Astrocyte of the hippocampus (primary cell): ENCODE data around the gene IPPK.

Source experiments
- DNase-seq: peaks from one replicate; pipeline ENCODE4 v3.0.0; 2011; ENCODE audit warnings: low read depth, low spot score

IPPK gene, protein sequence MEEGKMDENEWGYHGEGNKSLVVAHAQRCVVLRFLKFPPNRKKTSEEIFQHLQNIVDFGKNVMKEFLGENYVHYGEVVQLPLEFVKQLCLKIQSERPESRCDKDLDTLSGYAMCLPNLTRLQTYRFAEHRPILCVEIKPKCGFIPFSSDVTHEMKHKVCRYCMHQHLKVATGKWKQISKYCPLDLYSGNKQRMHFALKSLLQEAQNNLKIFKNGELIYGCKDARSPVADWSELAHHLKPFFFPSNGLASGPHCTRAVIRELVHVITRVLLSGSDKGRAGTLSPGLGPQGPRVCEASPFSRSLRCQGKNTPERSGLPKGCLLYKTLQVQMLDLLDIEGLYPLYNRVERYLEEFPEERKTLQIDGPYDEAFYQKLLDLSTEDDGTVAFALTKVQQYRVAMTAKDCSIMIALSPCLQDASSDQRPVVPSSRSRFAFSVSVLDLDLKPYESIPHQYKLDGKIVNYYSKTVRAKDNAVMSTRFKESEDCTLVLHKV

DNA sequence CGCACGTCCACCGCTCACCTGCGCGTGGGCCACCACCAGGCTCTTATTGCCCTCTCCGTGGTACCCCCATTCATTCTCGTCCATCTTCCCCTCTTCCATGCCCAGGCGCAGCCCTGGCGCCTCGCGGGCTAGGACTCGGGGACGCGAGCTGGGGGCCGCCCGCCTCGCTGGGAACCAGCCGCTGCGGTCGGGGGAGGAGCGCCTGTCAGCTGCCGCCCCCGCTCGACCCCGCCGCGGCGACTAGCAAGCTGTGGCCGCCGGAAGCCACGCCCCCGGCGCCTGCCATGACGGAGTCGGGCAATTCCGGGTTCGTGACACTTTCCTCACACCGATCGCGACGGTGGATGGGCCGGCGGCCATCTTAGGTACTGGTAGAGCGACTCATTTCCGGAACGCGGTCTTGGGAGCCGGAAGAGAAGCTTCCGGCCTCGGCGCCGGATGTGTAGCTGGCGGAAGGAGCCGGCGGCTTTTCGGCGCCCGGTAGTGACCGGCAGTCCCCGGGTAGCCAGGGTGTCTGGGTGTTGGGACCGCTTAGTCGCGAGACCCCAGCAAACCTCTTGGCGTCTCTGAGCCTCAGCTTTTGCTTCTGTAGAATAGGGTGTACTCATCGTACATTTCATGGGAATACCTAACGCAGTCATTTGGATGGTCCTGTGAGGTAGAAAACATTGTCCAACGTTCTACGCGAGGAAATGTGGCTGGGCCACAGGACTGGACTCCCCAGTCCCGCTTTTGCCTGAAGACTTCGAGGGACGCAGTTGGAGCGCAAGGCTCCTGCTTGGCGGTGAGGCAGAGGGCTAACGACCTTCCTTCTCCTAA, at the start of gene IPPK:
Gene IPPK (minus strand): TSS at position 242 of the 819 bp plus-strand sequence. CDS start 143 bp downstream, at position 99.
- peak; percentile 100 for DNase-seq

DNA sequence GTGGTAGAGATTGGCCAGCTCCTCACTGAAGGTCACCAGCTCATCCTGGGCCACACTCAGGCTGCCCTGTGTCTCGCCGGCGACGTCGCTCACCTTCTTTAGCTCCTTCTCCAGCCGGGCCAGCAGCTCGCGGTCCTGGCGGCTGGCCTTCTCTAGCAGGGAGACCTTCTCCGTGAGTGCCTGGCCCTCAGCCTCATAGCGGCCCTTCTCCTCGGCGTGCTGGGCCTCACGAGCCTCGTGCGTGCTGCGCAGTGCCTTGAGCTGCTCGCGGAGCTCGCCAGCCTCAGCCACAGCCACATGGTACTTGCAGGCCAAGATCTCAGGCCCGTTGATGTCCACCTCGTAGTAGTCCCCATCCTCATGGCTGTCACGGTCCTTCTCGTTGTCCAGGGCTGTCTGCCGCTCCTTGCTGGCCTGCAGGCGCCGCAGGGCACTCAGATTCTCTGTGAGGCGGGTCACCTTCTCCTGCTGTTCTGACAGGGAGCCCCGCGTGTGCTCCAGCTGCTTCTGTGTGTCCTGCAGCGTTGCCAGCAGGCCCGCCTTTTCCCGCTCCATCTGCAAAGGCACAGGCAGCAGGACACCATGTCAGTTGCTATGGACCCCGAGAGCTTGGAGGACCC, 49.2 kb upstream of the IPPK start:
- DNase-seq, result no peak

DNA sequence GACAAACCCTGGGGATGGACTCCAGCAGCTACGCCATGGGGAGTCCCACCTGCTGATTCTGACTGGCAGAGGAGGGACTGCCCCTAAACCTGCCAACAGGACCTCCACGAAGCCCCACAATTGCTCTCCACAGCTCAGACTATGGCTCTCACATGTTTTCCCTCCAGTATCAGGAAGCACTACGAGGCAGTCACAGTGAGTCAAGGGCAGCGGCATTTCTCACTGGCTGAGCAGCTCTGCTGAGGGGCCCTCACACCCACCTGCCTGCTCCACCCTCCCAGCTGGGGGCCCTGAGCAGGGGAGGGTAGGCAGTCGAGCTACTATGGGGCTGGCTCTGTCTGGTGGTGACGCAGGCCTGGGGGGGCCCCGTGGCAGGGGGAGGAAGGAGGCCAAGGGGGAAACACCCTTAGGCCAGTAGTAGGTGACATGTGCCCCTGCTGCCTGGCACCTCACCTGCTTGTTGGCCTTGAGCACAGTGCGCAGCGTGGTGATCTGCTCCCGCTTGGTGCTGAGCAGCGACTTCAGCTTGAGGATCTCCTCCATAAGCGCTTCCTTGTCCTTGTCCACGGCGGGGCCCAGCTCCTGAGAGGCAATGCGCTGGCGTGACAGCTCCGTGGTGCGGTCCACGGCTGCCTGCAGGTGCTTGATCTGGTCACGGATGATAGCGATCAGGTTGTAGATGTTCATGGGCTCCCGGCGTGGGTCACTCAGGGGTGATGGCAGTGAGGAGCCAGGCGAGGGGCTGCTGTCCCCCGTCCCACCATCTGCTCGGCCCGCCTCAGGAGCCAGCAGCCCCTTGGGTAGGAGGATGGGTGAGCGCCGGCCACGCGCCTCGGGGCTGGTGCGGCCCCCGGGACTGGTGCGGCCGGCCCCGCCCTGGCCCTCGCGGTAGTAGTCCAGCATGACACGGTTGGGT, 48.4 kb upstream of the IPPK start:
- DNase-seq, result no peak

DNA sequence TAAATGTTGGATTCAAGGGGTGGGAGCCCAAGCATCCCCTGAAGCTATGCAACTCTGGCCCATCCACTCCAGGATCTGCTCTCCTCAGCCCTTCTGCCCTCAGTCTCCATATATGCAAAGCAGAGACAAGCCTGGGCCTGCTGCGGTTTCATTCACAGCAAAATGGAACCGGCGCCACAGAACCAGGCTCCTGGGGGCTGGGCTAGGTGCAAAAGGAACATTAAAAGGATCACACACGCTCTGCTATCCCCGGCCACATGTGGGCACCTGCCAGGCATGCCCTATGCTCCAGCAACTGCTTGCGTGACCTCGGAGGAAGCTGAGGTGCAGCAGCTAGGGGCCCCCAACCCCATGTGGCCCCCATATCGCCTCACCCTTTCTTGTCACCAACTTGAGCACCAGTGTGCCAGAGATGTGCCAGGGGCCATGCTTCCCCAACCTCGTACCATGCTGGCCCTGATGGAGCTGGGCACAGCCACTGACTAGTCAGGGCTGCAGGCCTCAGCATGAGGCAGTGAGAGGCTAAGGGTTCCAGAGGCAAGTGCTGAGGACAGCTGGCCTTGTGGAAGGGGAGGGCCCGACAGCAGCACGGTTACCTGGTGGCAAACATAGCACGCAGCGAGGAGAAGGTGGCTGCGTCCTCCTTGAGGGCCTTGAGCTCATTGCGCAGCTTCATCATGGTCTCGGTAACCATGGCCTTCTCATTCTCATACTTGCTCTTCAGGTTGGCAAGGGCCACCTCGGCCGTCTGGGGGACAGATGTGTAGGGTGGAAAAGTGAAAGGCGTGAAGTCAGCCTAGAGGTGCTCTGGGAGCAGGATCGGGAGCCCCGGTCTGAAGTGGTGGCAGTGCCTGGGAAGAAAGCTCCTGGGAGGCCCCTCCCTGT, 47.5 kb upstream of the IPPK start:
- DNase-seq, result no peak

DNA sequence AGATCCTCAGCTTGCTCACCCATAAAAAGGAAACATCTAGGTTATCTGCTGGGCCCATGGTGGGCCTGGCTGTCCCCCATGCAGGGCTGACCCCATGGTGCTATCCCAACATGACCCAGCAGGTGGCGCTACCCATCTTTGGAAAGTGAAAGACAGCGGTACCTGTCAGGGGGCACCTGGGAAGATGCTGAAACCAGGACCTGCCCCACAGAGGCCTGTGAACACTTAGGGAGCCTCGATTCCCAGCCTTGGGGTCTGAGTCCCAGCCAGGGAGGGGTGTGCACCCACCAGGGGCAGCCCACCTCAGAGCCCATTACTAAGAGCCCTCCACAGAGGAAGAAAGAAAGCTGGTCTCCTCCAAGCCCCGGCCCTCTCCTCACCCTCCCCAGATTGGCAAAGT, 46.6 kb upstream of the IPPK start:
- DNase-seq, result peak; percentile 70

DNA sequence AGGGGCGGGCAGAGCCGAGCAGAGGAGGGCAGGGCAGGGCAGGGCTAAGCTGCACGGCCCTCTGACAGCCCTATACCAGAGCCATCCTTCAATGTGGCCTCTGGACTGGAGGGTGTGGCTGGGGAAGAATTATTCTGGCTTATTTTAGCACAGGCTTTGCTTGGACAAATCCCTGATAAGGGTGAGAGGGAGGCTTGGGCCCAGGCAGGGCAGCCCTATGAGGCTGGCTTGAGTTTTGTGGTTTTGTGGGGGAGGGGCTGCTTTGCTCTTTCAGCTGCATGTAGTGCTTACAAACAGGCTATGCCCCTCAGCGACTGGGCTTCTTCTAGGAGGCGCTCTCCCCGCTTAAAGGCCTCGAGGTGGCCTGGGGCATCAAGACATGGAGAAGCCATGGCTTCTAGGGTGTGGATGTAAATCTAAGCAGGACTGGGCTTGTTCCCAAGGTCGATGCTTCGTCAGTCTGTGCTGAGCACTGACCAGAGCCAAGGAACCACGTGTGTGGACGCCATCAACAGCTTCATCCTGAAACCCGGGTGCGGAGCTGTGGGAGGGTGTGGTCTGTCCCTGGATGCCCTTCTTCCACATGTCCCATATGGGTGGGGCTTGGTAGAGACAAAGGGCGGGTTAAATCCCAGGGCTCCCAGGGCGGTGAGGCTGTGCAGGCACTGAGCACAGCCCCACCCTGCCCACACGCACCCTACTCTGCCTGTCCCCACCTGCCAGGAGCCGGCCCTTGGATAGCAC, 45.7 kb upstream of the IPPK start:
- DNase-seq, result peak; percentile 51

DNA sequence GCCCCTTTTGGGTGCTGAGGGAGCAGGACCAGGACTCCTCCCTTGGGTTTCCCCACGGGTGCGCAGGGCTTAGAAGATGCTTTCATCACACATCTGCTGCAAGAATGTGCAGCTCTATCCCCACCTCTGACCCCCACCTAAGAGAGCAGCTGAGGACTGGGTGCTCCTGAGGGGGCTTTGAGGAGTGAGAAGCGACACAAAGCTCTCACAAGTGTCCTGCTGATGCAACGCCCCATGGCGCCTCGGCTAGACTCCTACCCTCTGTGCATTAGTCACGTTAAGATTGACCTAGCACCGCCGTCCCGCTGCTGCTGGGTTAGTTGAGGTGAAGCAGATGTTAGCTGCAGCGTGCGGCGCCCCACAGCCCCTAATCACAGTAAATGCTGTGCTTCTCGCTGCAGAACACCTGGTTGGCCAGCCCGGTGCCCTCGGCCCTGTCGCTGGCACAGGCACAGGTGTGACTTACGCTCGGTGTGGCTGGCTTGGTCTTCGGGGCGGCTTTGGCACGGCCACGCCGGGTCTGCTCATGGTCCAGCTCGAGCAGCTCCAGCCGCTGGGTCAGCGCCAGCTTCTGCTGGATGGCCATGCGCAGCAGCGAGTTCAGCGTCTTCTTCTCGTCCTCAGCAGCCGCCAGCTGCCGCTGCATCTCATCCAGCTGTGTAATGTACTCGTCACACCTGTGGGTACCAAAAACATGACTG, 45.0 kb upstream of the IPPK start:
- no peak for DNase-seq

DNA sequence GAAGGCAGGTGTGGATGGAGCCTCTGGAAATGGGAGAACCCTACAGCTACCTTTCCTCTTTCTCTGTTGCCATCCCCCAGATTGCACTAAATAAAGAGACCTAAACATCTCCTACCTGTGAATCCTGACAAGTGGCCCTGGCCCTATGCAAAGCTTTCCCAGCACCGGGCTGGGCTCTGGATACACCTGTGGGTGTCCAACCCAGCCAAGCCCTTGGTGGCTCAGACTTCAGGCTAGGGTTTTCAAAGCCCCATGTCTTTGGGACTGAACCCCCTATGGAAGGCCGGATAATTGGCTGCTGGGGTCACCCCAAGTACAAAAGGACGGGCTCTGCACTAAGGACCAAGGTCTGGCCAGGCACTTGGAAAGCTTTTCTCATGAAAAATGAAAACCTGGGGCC, 44.1 kb upstream of the IPPK start:
- no peak for DNase-seq

DNA sequence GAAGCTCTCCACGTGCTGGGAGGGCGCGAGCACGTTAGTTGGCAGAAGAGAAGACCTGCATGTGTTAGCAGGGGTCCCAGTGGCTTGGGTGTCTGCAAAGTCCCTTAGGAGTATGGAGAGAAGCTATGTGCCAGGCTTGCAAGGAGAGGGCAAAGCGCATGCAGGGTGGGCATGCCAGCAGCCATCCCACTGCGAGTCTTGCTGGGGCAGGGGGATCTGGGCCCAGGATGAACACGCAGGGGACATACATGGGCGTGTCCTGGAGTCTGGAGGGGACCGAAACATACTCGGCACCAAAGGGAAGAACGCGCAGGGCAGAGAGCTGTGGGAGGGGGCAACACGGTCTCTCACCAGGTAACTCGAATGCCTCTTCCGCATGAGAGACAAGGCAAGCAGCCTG, 43.6 kb upstream of the IPPK start:
- DNase-seq, result no peak

DNA sequence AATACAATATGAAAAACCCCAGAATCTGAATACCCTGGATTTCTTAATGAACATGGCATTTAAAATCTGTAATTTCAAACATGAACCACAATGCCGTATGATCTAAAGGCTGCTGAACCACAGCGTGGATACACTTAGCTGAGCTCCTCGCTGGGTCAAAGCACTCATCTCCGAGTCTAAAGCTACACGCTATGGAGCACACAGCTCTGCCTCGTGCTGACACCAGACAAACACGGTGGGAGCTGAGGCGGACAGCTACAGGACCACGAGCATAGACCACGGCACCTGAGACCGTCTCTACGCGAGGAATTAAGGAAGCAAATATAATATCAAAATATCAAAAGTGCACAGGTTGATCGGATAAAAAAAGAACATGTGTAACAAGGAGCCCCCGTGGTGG, 42.8 kb upstream of the IPPK start:
- DNase-seq, result no peak

DNA sequence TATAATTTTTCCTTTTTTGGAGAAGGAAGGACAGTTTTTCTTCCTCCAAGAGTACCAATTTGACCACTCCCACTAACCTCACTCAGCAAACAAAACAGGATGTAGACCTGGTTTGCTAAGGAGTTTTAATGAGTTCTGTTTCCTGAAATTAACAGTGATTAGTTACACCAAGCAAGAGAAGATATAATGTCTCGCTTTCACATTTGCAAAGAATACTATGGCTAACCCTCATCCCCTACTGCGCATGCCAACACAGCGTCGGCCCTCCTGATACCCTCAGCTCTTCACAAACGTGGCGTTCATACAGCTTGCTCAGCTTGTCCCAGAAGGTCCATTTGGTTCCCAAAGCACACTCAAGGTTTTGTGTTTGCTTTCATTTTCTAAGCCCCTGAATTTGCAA, 41.9 kb upstream of the IPPK start:
- no peak for DNase-seq

DNA sequence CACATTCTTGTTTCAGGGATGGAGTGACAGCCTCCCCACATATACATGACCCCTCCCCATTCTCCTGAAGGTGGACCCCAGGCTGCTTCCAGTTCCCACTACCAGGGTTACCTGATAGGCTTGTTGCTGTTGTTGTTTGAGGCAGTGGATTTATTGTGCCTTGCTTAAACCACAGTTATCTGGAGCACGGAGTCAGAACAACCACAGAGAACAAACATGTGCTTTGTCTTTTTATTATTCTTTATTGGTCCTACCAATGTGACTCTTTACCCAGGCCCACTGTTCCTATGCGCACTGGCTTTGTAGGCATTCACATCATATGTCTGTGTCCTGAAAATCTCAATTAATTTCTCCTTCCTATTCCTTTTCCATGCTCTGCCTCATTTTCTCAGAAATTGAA, 41.2 kb upstream of the IPPK start:
- peak; percentile 69 for DNase-seq

DNA sequence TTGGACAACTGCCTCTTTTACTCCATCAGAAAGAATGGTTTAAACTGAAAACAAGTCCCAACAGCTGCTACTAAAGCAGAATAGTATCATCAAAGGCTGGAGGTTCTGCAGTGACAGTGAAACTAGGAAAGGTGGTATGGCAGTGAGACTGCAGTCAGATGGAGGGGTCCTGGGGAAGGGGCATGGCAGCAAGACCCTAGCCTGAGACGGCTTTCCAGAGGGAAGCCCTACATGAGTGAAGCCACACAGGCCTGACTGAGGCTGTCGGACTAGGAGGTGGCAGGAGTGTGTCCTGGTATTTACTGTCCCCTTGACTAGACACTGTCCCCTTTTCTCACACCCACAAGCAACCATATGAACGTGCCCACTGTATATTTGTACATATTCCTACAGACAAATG, 40.4 kb upstream of the IPPK start:
- no peak for DNase-seq

DNA sequence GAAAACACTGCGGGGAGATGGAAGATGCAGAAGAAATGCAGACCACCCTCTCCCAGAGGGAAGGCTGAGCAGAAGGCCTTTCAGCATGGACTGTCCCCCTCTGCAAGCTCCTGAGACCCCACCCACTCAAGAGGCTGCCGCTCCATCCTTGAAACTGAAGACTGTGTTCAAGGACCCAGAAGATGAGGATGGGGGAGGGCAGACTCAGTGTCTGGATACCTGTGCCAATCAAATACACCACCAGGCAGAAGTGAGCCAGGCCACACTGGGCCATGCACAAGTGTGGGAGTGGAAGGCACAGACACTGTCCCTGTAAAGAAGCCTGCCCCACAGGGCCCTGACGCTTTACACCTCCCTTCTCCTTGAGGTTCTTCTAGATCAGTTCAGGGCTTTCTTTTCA, 40.0 kb upstream of the IPPK start:
- DNase-seq, result no peak

DNA sequence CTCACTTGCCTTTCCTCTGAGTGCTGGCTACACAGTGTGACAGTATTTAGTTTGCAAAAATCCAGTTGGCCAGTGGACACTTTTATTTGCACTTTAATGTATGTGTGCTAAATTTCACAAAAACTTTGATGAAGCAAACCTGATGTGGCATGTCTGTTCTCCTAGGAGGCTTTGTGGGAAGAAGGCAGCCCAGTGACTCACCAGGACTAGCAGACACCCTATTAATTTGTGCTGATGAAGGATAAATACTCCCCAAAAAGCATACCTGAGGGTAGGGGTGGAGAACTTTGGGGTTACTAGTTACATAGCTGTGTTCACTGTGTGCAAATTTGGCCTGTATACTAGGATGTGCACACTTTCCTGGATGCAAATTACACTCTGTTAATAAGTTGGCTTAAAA, 39.3 kb upstream of the IPPK start:
- no peak for DNase-seq

DNA sequence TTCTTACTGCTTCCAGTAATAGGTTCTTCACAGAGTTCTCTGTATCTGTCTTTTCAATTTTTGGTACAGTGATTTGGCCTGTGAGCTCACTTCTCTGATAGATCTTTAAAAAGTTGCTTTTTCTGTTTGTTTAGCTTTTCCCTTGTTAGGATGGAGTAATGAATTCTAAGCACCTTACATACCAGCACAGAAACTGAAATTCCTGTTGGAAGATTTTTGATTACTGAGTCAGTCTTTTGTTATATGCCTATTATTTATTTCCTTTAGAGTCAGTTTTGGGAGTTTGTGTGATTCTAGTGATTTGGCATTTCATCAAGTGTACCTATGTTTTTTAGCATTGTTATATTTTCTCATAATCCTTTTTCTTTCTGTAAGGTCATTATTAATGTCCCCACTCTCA, 37.6 kb upstream of the IPPK start:
- DNase-seq, result peak; percentile 43

DNA sequence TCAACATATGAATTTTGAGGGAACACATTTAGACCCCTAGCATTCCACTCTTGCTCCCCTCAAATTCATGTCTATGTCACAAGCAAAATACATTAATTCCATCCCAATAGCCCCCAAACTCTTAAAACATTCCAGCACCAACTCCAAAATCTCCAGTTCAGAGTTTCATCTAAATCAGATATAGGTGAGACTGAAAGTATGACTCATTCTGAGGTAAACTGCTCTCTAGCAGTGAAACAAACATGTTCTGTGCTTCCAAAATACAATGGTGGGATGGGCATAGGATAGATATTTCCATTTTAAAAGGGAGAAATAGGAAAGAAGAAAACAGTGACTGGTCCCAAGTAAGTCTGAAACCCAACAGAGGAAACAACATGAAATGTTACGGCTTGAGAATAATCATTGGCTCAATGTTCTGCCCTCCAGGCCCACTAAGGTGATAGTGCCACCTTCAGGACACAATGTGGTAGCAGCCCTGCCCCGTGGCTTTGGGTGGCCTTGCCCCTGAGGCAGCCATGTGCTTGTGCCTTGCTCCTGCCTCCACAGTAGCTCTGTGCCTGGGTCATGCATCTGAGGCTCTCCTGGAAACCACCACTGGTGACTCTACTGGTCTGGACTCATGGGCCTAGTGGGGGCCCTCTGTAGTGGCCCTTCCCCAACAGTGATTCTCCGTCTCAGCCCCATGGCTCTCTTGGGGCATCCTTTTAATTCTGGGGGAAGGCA, 36.4 kb upstream of the IPPK start:
- DNase-seq, result no peak

DNA sequence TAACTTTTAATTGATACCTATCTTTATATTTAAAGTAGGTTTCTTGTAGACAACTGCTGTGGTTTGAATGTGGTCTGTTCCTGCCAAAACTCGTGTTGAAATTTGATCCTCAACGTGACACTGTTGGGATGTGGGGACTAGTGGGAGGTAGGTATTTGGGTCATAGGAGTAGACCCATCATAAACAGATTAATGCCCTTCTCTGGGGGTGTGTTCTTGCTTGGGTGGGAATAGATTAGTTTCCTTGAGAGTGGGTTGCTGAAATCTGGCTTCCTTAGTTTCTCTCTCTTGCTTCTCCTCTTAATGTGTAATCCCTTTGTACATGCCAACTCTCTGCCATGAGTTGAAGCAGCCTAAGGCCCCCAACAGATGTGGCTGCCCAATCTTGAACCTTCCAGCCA, 34.6 kb upstream of the IPPK start:
- DNase-seq, result no peak
